Measurements from ENCODE around the gene WDR59.
"Not testable (repeated sequence)": the region's sequence is repeated elsewhere in the genome, so short reads cannot be mapped to it uniquely, and the experiment has no call there.

Gene WDR59

DNA sequence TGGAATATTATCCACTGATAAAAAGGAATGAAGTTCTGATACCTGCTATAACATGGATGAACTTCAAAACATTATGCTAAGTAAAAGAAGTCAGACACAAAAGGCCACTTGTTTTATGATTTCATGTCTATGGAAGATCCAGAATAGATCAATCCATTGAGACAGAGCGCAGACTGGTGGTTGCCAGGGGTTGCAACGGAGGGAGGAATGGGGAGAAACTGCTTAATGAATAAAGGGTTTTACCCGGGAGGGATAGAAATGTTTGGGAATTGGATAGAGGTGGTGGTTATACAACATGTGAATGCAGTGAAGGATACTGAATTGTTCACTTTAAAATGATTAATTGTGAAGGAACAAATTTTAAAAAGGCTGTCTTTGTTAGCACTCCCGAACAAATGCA, 30.2 kb downstream of the WDR59 start:
- DNase-seq = no peak

DNA sequence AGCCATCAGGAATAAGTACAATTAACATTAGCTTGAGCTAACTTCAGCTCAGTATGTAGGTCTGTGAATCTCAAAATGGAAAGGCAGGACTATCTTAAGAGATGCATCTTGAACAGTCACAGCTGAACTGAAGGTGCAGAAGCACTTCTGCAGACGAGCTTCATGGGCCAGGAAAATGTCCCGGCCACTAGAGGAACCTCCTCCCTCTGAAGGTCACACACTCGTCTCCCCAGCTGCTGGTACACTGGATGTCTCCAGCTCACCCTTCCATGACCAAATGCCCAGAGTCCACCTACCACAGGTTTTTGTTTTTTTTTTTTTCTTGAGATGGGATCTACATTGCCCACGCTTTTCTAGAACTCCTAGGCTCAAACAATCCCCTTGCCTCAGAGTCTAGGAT, 33.2 kb downstream of the WDR59 start:
- no peak for DNase-seq

DNA sequence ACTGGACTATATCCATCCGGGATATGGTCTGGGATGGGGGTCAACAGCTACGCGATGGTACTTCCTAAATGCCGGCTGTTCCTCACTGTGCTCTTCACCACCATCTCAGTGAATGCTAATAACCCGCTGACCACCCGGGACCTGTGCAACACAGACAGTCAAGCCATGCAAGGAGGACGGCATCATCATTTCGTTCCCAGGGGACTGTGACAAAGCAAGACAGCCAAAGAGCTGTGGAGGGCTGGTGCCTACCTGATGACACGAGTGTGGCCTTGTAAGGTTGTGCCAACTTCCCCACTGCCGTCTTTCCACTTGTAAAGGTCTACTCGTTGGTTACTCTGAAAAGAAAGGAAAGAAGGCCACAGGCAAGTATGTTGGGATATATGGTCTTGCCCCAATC, 33.7 kb downstream of the WDR59 start:
- DNase-seq = no peak

DNA sequence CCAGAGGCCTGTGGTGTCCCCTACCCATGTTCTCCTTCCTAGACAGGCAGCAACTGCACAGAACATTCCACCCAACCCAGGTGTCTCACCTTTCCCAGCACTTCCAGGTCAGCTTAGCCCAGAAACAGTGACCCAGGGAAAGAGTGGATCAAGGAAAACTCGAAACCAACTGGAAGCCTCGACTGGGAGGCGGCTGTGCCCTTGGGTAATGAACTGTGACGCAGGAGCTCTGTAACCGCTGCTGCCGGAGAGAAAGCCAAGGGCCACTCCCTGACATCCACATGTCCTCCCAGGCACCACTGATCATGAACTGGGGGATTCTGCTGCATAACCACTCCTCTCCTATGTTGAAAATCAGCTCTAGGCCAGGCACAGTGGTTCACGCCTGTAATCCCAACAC, 34.4 kb downstream of the WDR59 start:
- DNase-seq = no peak

DNA sequence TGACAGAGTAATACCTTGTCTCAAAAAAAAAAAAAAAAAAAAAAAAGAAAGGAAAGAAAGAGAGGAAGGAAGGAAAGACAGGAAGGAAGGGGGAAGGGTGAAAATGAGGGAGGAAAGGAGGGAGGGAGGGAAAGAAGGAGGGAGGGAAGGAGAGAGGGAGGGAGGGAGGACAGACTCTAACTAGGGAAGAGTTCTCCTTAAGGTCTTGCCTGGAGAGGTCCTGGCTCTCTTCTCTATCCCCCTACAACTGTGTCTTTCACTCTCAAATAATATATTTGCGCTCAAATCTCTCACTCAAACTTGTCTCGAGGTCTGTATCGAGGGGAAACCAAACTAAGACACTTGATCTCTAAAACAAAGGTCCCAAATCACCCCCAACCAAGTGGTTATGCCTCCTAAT, 35.6 kb downstream of the WDR59 start:
- no peak for DNase-seq

DNA sequence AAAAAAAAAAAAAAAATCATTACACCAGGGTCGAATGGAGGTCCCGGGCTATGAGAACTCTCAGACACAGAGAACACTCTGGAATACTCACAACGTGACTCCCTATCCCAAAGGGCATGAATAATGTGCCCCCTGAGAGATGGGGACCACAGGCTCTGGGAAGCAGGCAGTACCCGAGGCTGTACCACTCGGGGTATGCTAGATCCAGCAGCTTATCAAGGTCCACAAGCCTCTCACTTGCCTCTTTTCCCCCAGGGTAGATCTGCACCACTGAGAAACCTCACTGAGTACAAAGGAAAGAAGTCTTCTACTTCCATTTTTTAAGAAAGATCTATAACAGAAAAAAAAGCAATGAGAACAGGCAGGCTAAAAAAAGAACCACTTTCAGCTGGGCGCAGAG, 40.5 kb downstream of the WDR59 start:
- no peak for DNase-seq

DNA sequence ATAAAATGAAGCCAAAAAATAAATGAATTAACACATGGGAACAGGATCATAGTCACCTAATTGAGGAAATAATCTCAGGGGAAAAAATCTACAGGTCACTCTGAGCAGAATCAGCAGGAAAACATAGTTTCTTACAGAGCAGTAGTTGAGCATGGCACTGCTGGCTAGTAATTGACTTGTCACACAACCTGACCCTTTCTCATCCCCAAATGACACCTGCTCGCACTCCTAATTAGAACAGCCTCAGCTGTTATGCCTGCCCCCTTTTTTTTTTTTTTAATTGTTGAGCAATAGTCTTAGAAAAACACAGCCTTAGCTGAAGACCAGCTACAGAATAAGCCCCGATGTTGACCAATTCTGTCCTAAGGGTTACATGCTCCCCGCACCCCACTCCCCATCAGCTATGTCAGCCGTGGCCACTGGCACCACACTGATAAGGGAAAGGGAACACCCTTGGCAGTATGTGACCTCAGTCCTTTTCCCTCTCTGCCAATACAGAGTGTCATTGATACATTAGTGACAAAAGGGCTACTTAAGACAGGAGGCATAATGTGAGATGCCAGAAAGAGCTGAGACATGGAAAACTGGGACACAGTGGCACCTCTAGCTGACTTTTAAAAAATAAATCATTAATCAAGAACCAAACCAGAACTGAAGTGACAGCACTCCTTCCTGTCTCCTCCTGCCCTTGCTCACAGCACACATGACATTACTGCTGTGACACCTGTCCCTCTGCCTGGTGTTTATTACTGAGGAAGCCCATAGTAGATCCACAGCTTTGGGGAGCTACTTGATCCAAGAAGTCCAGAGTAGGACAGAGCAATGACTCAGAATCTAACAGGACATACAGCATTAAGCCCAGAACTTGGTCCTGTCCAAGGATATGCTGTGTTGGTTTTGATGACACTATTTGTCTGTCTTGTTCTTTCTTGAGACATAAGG, 41.7 kb downstream of the WDR59 start:
- no peak for DNase-seq

DNA sequence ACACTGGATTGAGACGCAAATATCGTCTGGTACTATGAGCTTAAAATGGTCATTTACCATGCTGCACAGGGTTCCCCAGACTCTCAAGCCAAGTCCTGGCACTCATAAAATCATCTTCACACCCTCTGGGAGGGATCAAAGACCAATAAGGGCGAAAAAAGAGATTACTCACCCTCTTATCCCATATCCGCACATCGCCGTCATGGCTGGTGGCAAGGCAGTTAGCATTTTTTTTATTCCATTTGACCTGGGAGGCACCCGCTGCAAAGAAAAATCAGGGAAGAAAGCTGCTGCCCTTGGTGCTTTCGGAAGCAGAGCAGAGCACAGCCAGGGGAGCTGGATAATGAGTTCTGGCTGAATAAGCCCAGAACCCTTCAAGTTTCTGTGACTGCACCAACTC, 42.4 kb downstream of the WDR59 start:
- DNase-seq = no peak

DNA sequence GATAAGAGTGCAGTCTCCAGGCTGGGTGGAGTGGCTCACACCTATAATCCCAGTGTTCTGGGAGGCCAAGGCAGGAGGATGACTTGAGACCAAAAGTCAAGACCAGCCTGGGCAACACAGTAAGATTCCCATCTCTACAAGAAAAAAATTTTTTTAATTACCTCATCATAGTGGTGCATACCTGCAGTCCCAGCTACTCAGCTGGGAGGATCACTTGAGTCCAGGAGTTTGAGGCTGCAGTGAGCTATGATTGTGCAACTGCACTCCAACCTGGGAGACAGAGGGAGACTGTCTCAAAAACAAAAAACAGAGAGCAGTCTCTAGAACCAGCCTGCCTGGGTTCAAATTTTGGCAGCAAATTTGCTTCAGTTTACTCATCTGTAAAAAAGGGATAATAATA, 45.2 kb downstream of the WDR59 start:
- no peak for DNase-seq

DNA sequence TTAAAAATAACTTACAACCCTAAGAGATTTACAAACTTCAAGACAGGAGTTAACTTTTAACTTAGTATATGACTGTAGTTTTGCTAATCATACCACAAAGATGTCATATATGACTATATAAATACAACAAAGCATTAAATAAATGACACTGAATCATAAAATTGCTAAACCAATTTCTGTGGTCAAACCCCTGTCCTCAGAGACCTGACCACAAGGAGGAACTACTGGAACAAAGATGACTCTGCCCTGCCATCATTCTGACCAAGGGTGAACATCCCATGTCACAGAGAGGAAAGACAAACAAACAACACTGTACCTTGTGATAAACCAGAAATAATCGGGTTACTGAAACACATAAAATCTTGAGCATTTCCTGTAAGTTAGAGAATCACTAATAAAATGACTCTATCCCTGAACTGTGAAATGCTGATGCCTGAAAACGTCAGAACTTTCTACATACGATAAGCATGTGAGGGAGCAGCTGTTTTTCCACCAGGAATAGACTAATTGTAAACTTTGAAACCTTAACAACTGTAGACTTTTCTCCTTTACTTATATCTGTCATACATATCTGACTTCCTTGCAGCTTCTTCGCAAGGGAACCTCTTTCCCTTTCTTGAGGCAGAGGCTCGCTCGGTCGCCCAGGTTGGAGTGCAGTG, 47.9 kb downstream of the WDR59 start:
- DNase-seq = peak; percentile 88 to 90

DNA sequence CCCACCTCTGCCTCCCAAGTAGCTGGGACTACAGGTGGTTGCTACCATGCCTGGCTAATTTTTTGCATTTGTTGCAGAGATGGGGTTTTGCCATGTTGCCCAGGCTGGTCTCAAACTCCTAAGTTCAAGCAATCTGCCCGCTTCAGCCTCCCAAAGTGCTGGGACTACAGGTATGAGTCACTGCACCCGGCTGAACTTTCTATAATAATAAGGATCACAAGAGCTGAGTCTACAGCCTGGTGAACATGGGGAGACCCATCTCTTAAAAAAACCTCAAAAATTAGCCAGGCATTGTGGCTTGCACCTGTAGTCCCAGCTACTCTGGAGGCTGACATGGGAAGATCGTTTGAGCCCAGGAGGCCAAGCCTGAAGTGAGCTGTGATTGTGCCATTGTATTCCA, 53.5 kb downstream of the WDR59 start:
- DNase-seq = no peak

DNA sequence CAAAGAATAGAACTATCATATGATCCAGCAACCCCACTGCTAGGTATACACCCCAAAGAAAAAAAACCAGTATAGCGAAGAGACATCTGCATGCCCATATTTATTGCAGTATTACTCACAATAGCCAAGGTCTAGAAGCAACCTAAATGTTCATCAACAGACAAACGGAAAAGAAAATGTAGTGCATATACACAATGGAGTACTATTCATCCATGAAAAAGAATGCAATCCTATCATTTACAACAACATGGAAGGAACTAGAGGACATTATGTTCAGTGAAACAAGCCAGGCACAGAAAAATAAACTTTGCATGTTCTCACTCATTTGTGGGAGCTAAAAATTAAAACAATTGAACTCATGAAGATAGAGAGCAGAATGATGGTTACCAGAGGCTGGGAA, 55.3 kb downstream of the WDR59 start:
- DNase-seq = no peak

DNA sequence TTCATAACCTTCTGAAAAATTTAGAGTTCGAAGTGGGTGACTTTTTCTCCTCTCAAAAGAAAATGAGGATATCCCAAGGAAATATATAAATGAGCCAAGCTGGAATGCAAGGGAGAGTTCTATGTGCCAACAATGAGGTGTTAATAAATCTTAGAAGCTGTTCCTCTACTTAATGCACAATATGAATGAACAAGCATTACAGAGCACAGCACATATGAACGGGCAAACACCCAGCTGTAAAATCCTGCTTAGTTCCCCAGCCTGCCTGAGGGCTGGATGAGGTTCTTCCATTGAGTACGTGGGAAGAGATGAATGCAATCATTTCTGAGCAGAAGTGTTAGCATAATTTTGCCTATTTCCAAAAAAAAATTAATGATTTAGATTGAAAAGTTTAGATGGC, 58.1 kb downstream of the WDR59 start:
- no peak for DNase-seq

DNA sequence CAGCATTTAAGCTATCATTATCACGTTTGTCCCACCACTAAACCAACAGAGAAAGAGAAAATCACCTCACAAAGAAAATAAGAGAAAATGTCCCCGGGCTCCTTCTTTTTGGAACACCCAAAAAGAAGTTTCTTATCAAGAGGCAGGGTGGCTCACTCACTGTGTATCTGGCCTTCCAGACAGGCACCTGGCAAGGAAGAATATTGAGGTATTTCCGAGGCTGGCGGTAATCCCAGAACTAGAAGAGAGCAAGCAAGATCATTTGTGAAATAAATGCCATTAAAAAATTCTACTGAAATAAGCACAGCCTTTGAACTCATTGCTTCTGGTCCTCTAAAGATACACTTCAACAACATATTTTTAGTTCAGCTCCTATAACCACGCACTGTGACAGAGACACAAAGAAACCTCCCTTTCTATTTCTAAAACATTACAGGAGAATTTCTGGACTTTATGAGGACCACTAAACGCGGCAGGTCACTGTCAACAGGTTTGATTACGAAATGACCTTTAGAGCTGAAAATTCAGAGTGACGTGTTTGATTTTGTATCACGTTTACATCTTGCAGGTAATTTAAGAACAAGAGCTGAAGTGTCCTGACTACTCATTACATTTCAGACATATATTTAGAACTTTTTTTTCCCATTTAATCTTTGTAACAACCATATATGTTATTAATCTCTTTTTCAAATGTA, 61.0 kb downstream of the WDR59 start:
- no peak for DNase-seq

DNA sequence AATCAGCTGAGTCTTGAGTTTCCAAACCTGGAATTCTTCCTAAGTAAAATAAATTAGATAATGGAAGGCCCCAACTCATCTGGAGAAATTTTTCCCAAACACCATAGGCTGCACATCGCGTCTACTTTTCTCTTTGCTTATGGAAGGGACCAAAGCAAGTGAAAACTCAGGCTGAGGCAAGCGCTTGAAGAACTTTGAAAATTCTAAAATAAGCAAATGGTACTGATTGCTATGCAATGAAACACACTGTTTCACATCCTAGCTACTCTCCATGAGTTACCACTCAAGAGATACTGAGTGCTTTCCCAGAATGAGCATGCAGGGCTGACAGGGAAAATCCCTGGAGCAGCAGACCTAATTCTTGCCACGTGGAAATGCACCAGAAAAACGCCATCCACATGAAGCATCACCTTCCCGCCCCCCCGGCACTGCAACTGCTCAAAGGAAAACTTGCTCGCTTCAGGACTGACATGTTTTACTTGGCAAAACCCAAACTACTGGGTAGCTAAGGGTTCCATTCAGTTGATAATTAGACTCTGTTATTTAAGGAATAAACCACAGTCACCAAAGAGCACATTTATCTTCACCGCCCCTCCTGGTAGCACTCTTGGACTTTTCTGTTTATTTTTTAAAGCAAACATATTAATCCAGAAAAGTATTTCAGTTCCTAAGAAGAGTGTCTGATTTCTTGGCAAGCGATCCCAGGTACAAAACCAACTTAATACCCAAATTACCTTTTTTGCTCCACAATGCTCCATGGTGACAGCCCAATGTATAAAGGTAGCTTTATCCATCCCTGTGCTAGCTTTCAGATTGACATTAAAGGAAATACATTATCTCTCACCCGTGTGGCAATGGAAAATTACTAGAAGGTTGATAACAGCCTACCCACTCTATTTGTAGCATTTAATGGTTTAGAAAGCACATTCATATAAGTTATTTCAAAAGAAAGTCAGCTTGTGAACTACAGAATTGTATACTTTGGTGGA, 62.5 kb downstream of the WDR59 start:
- no peak for DNase-seq

DNA sequence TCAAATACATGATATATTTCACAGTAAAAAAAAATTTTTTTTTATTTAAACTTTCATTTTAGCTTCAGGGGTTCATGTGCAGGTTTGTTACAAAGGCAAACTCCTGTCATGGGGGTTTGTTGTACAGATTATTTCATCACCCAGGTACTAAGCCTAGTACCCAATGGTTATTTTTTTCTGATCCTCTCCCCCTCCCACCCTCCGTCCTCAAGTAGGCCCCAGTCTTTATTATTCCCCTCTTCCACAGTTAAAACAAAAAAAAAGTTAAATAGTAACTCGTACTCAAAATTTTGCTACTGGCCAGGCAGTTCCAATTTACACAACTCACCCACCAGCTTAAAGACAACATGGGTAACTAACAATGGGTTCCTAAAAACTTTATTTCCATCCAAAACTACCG, 63.9 kb downstream of the WDR59 start:
- no peak for DNase-seq

DNA sequence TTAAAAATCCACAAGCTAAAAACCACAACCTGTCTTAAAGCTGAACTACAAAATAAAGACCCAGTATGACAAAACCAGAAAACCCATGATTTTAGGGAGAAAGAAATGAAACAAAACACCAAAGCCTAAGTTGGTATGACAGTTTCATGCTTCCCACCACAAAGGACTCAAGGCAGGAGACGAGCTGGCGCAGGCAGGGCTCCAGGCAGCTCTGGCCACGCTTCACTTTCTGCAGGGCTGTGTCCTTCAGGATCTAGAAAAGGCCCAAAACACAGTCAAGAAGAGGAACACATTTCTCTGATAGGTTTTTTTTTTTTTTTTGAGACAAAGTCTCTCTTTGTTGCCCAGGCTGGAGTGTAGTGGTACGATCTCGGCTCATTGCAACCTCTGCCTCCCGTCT, 75.3 kb downstream of the WDR59 start:
- DNase-seq = no peak

DNA sequence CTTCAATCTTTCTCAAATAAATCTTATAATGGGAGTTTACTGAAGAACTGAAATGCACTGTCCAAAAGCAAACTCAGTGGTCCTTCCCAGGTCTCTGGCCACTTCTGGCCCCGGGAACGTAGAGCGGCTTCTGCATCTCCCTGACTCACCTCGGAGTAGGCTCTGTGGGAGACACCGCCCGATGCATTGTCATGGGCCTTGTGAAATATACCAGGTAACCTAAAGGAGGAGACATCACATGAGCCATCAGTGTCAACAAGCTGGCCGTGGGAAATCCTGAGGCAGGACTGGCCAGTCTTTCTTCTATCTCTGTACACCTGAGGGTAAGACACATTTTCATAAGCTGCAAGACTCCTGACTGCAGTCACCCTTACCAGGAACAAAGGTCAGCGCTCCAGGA, 76.2 kb downstream of the WDR59 start:
- DNase-seq = not testable (repeated sequence)

DNA sequence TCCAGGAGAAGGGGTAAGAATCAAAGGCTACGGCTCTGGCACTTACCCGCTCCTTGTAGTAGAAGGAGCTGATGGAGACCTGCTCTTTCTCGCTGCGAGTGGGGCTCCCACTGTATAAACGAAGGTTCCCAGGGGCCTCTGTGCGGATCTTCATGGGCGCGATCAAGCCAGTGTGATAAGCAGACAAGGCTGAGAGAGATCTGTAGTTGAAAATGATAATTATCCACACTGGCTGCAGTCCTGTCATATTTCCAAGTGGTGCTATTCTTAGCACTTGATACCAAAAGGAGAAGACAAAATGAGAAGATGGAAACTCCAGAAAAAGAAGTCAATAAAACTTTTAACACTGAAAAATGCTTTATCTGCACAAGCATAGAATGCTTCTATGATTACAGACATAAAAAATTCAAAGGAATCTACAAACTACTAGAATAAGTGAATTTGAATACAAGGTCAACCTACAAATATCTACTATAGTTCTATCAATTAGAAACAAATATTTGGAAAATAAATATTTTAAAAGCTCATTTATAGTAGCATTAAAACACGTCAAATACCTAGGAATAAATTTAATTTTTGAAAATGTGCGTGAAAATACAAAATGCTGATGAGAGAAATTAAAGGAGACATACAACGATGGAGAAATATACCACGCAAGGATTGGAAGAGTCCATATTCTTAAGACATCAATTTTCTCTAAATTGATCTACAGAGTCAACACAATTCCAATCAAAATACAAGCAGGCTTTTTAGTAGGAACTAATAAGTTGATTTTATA, 80.8 kb downstream of the WDR59 start:
- no peak for DNase-seq

DNA sequence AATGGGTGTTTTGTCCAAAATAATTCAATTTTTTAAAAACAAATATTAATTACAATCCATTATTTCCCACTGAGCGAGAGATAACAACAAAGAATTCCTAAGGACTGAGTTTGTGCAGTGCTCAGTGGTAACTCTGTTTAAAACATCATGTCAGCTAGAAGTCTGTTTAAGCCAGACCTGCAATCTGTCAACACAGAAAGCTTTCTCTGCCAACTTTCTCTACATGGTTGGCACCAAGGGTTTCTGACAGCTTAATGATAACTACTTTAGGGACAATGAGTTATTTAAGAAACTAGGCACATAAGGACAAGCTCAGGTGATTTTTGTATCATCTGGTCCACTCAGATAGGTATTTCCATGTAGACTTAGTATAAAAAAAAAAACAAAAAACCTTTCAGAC, 81.8 kb downstream of the WDR59 start:
- DNase-seq = no peak

DNA sequence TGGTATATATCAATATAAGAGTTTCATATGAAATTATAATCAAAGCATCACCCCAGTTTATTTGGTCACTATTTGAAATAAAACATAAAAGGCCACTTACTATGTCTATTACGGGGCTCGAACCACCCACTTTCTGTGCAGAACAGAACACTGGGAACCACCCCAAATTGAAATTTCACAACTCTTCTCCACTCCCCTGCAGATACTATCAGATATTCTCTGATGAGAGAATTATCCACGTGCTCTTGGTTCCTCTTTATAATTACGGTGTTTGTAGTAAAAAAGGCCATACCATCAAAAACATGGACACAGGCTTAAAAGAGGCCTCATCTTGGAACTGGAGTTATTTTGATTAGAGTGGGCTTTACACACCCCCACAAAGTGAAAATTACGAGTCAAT, 82.8 kb downstream of the WDR59 start:
- DNase-seq = no peak

DNA sequence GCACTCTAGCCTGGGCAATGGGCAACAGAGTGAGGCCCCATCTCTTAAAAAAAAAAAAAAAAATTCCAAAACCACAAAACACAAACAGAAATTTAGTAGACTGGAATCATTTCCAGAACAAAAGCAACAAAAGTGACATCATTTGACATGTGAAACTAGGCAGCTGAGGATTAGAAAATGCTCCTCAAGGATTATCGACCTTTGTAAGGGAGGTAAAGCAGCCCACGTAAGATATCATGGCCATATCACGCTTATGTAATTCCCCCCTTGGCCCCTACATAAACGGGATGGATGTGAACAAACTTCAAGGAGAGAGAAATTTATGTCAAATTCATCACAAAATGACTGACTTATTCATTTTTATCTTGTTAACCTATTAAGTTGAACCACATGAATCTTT, 83.3 kb downstream of the WDR59 start:
- no peak for DNase-seq
